HEK293 (cell line): ENCODE data around the gene DAAM2.

Experiments used
- ATF2 ChIP-seq: fragments of 450-650 bp; formaldehyde crosslinking; IDR thresholded peaks from 2 replicates; pipeline ENCODE4 v1.5.1; 2016; ENCODE audit warnings: missing biosample characterization, missing genetic modification characterization, low read depth
- CTCF ChIP-seq: fragments of 450-650 bp; formaldehyde crosslinking; IDR thresholded peaks from 2 replicates; pipeline ENCODE4 v1.5.1; 2016; ENCODE audit warnings: missing biosample characterization, missing genetic modification characterization
- GLI2 ChIP-seq: fragments of 450-650 bp; formaldehyde crosslinking; IDR thresholded peaks from 2 replicates; pipeline ENCODE4; 2017; ENCODE audit warnings: missing biosample characterization, missing genetic modification characterization, low read depth, borderline replicate concordance
- KLF16 ChIP-seq: fragments of 450-650 bp; formaldehyde crosslinking; IDR thresholded peaks from 2 replicates; pipeline ENCODE4 v1.5.1; 2017; ENCODE audit warnings: missing biosample characterization, missing genetic modification characterization
- YY1 ChIP-seq: fragments of 450-650 bp; formaldehyde crosslinking; IDR thresholded peaks from 2 replicates; pipeline ENCODE4 v1.5.1; 2018; ENCODE audit warnings: missing biosample characterization, missing genetic modification characterization
- ZFP41 ChIP-seq: fragments of 450-650 bp; formaldehyde crosslinking; IDR thresholded peaks from 2 replicates; pipeline ENCODE4 v1.5.1; 2016; ENCODE audit warnings: missing biosample characterization, missing genetic modification characterization, borderline replicate concordance
- ZNF121 ChIP-seq: fragments of 450-650 bp; formaldehyde crosslinking; IDR thresholded peaks from 2 replicates; pipeline ENCODE4 v1.5.1; 2016; ENCODE audit warnings: missing biosample characterization, missing genetic modification characterization
- ZNF24 ChIP-seq: fragments of 450-650 bp; formaldehyde crosslinking; IDR thresholded peaks from 2 replicates; pipeline ENCODE4 v1.5.1; 2016; ENCODE audit warnings: missing biosample characterization, missing genetic modification characterization
- ZNF768 ChIP-seq: fragments of 450-650 bp; formaldehyde crosslinking; IDR thresholded peaks from 2 replicates; pipeline ENCODE4 v1.5.1; 2018; ENCODE audit warnings: missing biosample characterization, mild to moderate bottlenecking, missing genetic modification characterization

- TF ChIP-seq KLF16 (tag by site-specific recombination) (no peak), ZFP41 (no peak), ATF2 (tag by site-specific recombination) (no peak), ZNF121 (tag by site-specific recombination) (no peak), YY1 (tag by site-specific recombination) (no peak), ZNF24 (no peak), CTCF (tag by site-specific recombination) (no peak), GLI2 (no peak), ZNF768 (tag by site-specific recombination) (no peak)
Observed at GRCh38 chr6:39811835-39812345, 19.7 kb downstream of the DAAM2 start.
